Spleen (tissue), 11 donors: ENCODE data around the gene FLNB. TPM values are rescaled to one million over a fixed set of nuclear protein-coding genes. Genes with fewer than 3 reads are reported as not detected.

Source experiments
- DNase-seq: peaks from one replicate; pipeline ENCODE4 v3.0.0-alpha.2; 2020
- H3K27ac ChIP-seq, 8 donors: fragments of 200-600 bp; sonication (generic) in 7 of 8; 1 replicate in 4 of 8; 2 replicates in 4 of 8; pipeline versions ENCODE4 v1.5.0 to v1.8.0; 2016 to 2021; ENCODE audit warnings: inconsistent platforms in 4 of 8, mild to moderate bottlenecking in 4 of 8, moderate library complexity in 1 of 8
- H3K27me3 ChIP-seq, 7 donors: fragments of 200-600 bp; sonication (generic) in 6 of 7; replicated peaks in 1 of 7; 1 replicate in 4 of 7; 2 replicates in 3 of 7; pipeline versions ENCODE4 v1.5.0 to v1.8.0; 2016 to 2021; ENCODE audit warnings: inconsistent platforms in 3 of 7, mild to moderate bottlenecking in 1 of 7
- H3K36me3 ChIP-seq, 6 donors: fragments of 200-600 bp; sonication (generic) in 5 of 6; 1 replicate in 4 of 6; 2 replicates in 2 of 6; pipeline versions ENCODE4 v1.5.0 to v1.8.0; 2016 to 2021; ENCODE audit warnings: inconsistent platforms in 2 of 6
- H3K4me1 ChIP-seq, 6 donors: fragments of 200-600 bp; sonication (generic) in 5 of 6; 1 replicate in 3 of 6; 2 replicates in 3 of 6; pipeline versions ENCODE4 v1.5.0 to v1.8.0; 2016 to 2021; ENCODE audit warnings: inconsistent platforms in 3 of 6
- H3K4me3 ChIP-seq, 8 donors: fragments of 200-600 bp; sonication (generic) in 7 of 8; 1 replicate in 4 of 8; 2 replicates in 4 of 8; pipeline versions ENCODE4 v1.5.0 to v1.8.0; 2016 to 2021; ENCODE audit warnings: inconsistent platforms in 4 of 8, mild to moderate bottlenecking in 4 of 8, moderate library complexity in 2 of 8
- H3K9me3 ChIP-seq, 8 donors: fragments of 200-600 bp; sonication (generic) in 7 of 8; 1 replicate in 4 of 8; 2 replicates in 4 of 8; pipeline versions ENCODE4 v1.5.0 to v1.8.0; 2016 to 2021; ENCODE audit warnings: inconsistent platforms in 4 of 8
- POLR2A ChIP-seq, 3 donors: fragments of 450-650 bp; IDR thresholded peaks; one replicate each; pipeline ENCODE4 v1.5.1; 2017; ENCODE audit warnings: antibody characterized with exemption in 3 of 3, mild to moderate bottlenecking in 1 of 3
- POLR2AphosphoS5 ChIP-seq, 3 donors: sonication (generic); formaldehyde crosslinking; IDR thresholded peaks; one replicate each; pipeline ENCODE4 v1.5.1; 2017; ENCODE audit warnings: antibody characterized with exemption in 3 of 3
- whole genome bisulfite sequencing, 5 donors: extraction: QIAGEN DNeasy Blood & Tissue Kit in 3 of 5; methylation state at CpG; one replicate each; pipeline versions ENCODE4 v1.1.5 to v1.1.7; 2013 to 2018; 5-methylcytosine and 5-hydroxymethylcytosine counted together
- intact Hi-C: fragments of 100-400 bp; cut with DNase I; formaldehyde crosslinking; loops from one replicate; pipeline ENCODE4 v1.15.0; 2023; ENCODE audit warnings: low total_unique reads
- polyA plus RNA-seq, 3 donors: library from polyadenylated mRNA; stranded (reverse); fragments of 200-250 nt; gene quantifications; one replicate each; pipeline ENCODE4 v1.2.1, GENCODE V29; 2013
- total RNA-seq, 7 donors: library from RNA; depleted of rRNA in 3 of 7; stranded (reverse); fragments of >200 nt in 3 of 7; fragmentation: NEBNext Ultra II Directional in 4 of 7; extraction: Animal tissue kit (Norgen Biotek cat#: 25700) in 4 of 7; gene quantifications; one replicate each; pipeline versions ENCODE4 v1.1.0 to v1.2.1, GENCODE V29; 2016 to 2021
- TF ChIP-seq, protein P1 (sequence below), 11 experiments: fragments of 200-600 bp in 7 of 11; fragments of 450-650 bp in 4 of 11; sonication (generic) in 4 of 11; IDR thresholded peaks in 8 of 11; conservative IDR thresholded peaks in 3 of 11; 1 replicate in 7 of 11; 2 replicates in 4 of 11; pipeline versions ENCODE4 v1.4.0 to v1.8.0; 2016 to 2021; ENCODE audit warnings: antibody characterized with exemption in 11 of 11, inconsistent platforms in 4 of 11, mild to moderate bottlenecking in 1 of 11
- donor health status: healthy with polysubstance abuse.
- donor health status: DM: no; HTN: no; CAD: no; lungs with moderate emphysema.
- donor health status: DM: no; HTN: no; CAD: no.
- donor health status: Bipolar disorder and iron deficiency.
- donor health status: healthy.
- donor health status: DM: no; HTN: no; CAD: no.
- donor health status: DM: yes; HTN: yes; CAD: no.

FLNB gene
- total and polyA plus RNA-seq, 10 donors = 38.9 to 163 (median 96.7) TPM

DNA sequence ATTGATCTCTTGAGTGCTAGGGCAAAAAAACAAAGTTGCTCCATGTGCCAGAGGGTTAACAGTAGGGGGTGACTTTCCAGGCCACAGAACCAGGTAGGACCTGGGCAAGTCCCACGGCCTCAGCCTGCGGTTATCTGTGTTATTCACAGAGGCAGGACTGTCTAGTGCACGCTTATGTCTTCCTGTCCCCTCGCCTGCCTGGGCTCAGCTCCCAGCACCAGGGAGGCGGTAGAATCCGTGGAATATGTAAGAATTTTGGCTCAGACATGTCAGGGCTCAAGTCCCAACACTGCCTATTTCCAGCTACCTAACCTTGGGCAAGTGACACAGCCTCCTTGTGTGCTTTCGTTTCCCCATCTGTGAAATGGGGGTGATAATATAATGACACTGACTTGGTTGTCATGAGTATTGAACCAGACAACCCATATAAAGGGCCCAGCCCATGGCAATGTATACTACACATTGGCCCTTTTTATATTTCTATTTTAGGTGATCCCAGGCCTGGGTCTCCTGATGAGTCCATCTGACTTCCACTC lies 44.3 kb upstream of the FLNB start:
- Histone ChIP-seq H3K4me3 (no peak overlapping the region), H3K4me1 (peaks cover 12 to 19% (median 16%) of the 10 kb centered on the region in 6 donors), H3K9me3 (no peaks in the 10 kb centered on the region), H3K27ac (no peak overlapping the region), H3K27me3 (no peaks in the 10 kb centered on the region), H3K36me3 (no peaks in the 10 kb centered on the region)
- TF ChIP-seq POLR2A (IDR thresholded peaks at IDR 0.05) = no peak
- TF ChIP-seq, protein P1, sequence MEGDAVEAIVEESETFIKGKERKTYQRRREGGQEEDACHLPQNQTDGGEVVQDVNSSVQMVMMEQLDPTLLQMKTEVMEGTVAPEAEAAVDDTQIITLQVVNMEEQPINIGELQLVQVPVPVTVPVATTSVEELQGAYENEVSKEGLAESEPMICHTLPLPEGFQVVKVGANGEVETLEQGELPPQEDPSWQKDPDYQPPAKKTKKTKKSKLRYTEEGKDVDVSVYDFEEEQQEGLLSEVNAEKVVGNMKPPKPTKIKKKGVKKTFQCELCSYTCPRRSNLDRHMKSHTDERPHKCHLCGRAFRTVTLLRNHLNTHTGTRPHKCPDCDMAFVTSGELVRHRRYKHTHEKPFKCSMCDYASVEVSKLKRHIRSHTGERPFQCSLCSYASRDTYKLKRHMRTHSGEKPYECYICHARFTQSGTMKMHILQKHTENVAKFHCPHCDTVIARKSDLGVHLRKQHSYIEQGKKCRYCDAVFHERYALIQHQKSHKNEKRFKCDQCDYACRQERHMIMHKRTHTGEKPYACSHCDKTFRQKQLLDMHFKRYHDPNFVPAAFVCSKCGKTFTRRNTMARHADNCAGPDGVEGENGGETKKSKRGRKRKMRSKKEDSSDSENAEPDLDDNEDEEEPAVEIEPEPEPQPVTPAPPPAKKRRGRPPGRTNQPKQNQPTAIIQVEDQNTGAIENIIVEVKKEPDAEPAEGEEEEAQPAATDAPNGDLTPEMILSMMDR (IDR thresholded peaks at IDR 0.05 in 8 of 11, conservative IDR thresholded peaks at IDR 0.05 in 3 of 11) = no peak
- no peak for TF ChIP-seq POLR2AphosphoS5 (IDR thresholded peaks at IDR 0.05)
- intact Hi-C loops = no loop called here
- WGBS, 5 donors = 77 to 93% (median 87%) methylated on average over 4 to 7 of the region's 7 CpGs
- DNase-seq = no peak

DNA sequence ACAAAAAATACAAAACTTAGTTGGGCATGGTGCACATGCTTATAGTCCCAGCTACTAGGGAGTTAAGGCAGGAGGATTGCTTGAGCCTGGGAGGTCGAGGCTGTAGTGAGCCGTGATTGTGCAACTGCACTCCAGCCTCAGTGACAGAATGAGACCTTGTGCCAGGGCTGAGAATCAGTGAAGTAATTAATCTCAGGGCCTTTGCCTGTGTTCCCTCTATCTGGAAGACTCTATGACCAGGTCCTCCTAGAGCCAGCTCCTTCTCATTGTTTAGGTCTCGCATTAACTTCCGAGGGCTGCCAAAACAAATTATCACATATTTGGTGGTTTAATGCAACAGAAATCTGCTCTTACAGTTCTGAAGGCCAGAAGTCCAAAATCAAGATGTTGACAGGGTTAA lies 41.4 kb upstream of the FLNB start:
- intact Hi-C loops = no loop called here
- no peaks in the 10 kb centered on the region for H3K27me3 ChIP-seq
- TF ChIP-seq POLR2AphosphoS5 (IDR thresholded peaks at IDR 0.05) = no peak
- TF ChIP-seq, protein P1 (IDR thresholded peaks at IDR 0.05 in 8 of 11, conservative IDR thresholded peaks at IDR 0.05 in 3 of 11) = no peak
- TF ChIP-seq POLR2A (IDR thresholded peaks at IDR 0.05) = no peak
- H3K9me3 ChIP-seq = no peaks in the 10 kb centered on the region
- H3K36me3 ChIP-seq = no peaks in the 10 kb centered on the region
- no peak for DNase-seq
- H3K4me3 ChIP-seq = no peak overlapping the region
- peaks cover 0 to 2% (median 0%) of the 10 kb centered on the region in 6 donors for H3K4me1 ChIP-seq
- H3K27ac ChIP-seq = no peak overlapping the region
- 46 to 77% (median 51%) methylated on average over 4 of the region's 4 CpGs for WGBS, 5 donors

DNA sequence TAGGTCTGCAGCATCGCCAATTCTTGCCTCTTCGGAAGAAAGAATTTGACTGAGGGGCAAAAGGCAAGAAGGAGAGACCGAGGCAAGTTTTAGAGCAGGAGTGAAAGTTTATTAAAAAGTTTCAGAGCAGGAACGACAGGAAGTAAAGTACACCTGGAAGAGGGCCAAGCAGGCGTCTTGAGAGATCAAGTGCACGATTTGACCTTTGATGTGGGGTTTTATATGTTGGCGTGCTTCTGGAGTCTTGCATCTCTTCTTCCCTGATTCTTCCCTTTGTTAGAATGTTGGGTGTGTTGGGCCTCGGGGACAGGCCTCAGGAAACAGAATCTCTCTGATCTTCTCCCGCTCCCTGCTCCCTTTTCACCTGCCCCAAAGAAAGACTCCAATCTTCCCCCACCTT lies 40.6 kb upstream of the FLNB start:
- Histone ChIP-seq H3K27me3 (no peaks in the 10 kb centered on the region), H3K9me3 (no peaks in the 10 kb centered on the region), H3K36me3 (no peaks in the 10 kb centered on the region), H3K27ac (no peak overlapping the region), H3K4me3 (no peak overlapping the region), H3K4me1 (peaks cover 0 to 8% (median 2%) of the 10 kb centered on the region in 6 donors)
- intact Hi-C loops = no loop called here
- 53 to 72% (median 68%) methylated on average over 9 of the region's 9 CpGs for WGBS, 5 donors
- no peak for DNase-seq
- TF ChIP-seq, protein P1 (IDR thresholded peaks at IDR 0.05 in 8 of 11, conservative IDR thresholded peaks at IDR 0.05 in 3 of 11) = no peak
- TF ChIP-seq POLR2A (IDR thresholded peaks at IDR 0.05) (no peak), POLR2AphosphoS5 (IDR thresholded peaks at IDR 0.05) (no peak)

GRCh38 chr3:57968501-57968900 lies 39.7 kb upstream of the FLNB start:
- Histone ChIP-seq H3K36me3 (no peaks in the 10 kb centered on the region), H3K27ac (no peak overlapping the region), H3K4me1 (peaks cover 0 to 8% (median 2%) of the 10 kb centered on the region in 6 donors), H3K4me3 (no peak overlapping the region), H3K9me3 (no peaks in the 10 kb centered on the region), H3K27me3 (no peaks in the 10 kb centered on the region)
- DNase-seq = no peak
- 94 to 99% (median 95%) methylated on average over 5 of the region's 5 CpGs for WGBS, 5 donors
- intact Hi-C loops = no loop called here
- TF ChIP-seq POLR2A (IDR thresholded peaks at IDR 0.05) (no peak), POLR2AphosphoS5 (IDR thresholded peaks at IDR 0.05) (no peak)
- TF ChIP-seq, protein P1 (IDR thresholded peaks at IDR 0.05 in 8 of 11, conservative IDR thresholded peaks at IDR 0.05 in 3 of 11) = no peak
